GM21447 (cell line): ENCODE data around the gene SEMA3A.
"Not testable (repeated sequence)": the region's sequence is repeated elsewhere in the genome, so short reads cannot be mapped to it uniquely, and the experiment has no call there.

ENCODE experiments used
- ATAC-seq: cut with Tn5 transposase; IDR thresholded peaks from one replicate; pipeline ENCODE4 v1.9.1; 2021; ENCODE audit not compliant: unreplicated experiment

The SEMA3A gene

DNA sequence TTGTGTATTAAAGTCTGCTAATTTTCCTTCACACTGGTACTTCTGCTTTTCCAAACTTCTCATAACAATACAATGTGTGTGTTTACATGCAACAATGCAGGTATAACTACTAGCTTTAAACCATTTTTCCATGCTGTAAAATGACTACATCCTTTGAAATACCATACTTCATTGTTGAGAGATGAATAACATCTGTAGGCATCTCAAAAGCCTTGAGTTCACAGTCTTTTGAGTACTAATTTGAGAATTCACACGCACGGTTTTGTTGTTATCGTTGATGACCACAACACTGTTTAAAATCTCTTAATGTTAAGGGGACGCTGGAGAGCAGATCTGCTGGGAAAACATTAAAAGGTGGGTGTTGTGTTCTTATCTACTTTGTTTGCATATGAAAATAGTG is 37.4 kb downstream of the SEMA3A start:
- no peak for ATAC-seq

DNA sequence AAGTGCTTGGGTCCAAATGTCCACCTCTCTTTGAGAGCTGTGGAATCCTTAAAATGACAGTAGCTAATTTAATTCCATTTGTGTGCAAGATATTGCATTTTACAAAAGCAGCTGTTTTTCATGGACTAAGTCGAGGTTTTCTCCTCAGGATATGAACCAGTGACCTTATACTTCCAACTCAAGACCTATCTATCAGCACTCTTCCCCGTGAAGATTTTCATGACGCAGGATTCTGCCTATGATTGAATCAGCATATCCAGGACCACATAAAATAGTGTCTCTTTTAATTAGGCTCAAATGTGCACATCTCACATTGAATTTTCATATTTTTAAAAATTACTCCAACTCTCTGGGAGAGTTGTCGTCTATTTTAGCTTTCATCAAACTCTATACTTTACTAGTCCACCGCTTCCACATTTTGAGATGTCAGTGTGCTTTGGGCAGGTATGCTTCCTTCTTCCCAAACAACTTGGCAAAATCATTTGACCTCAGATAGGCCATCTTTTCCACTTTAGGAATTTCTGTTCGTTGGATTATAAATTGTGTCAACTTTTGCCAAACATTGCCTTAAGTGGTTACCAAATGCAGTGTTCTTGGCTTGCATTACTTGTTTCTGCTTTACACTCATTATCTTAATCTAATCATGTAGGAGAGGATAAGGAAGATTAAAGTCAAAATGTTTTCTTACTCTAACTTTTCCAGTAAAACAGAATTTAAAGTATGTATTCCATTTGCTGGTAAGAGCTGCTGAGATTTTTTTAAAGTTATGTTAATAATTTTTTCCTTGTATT is 39.4 kb downstream of the SEMA3A start:
- no peak for ATAC-seq

DNA sequence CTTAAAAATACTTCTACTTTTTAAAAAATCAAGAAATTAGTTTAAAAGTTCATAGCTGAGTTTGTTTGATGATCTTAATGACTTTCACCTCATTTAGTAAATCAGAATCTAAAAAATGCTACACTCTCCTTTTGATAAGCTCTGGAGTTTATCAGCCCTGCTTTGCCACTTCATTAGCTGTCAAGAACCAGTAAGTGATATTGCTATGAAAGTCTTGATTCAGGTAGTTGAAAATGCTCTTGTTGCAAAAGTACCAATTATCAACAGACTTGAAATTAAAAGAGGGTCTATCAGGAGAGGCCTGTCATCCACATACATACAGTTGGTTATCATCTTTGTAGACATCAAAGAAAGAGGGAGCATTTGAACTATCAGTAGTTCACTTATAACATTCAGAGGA is 41.6 kb downstream of the SEMA3A start:
- ATAC-seq = no peak

DNA sequence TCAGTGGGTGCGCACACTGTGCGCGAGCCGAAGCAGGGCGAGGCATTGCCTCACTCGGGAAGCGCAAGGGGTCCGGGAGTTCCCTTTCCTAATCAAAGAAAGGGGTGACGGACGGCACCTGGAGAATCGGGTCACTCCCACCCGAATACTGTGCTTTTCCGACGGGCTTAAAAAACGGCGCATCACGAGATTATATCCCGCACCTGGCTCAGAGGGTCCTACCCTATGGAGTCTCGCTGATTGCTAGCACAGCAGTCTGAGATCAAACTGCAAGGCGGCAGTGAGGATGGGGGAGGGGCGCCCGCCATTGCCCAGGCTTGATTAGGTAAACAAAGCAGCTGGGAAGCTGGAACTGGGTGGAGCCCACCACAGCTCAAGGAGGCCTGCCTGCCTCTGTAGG is 44.2 kb downstream of the SEMA3A start:
- ATAC-seq = not testable (repeated sequence)

DNA sequence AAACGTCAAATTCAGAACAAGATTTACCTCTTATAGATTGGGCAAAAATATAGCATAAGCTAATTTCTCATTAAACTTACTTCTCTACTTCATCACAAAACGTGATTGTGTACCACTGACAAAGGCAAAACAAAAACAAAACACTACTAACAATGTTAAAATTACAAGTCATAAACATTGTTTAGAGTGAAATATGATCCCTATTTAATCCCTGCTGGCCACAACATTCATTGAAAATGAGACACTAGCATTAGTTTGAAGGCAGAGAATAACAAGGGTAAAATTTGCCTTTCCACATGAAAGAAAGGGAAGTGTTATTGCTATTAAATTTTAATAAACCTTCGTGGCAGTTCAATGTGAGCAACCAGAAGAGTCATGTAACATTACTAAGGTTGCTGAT is 45.0 kb downstream of the SEMA3A start:
- no peak for ATAC-seq

DNA sequence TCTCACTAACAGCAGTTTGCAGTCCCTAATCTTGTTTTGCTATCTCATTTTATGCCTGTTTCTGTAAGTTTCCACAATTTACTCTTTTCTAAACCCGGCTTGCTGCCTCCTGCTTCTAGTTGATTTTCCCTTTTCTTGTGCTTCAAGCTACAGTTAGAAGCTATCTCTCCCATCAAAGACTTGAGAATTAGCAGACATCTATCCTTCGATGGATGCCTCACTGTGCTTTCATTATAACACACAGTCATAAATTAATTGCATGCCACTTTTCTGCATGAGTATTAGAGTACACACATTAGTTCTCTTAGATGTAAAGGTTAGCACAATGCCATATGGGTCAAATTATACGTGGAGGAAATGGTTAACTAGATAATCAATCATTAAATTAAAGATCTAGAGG is 48.7 kb downstream of the SEMA3A start:
- no peak for ATAC-seq

DNA sequence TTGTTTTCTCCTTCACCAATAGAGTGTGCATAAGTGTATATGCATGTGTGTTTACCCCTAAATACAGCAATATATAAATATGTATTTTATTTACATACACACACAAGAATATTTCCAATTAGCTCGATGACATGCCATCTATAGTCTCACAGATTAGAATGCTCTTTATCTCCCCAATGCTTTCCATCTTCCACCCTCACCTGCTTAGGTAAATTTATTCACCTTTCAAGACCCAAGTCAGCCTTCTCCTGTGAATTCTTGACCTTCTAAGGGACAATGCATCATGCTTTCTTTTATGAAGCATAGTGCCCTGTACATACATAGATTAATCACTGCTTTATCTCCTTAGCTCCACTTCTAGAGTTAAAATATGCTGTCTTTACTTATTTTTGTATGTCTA is 49.7 kb downstream of the SEMA3A start:
- no peak for ATAC-seq

DNA sequence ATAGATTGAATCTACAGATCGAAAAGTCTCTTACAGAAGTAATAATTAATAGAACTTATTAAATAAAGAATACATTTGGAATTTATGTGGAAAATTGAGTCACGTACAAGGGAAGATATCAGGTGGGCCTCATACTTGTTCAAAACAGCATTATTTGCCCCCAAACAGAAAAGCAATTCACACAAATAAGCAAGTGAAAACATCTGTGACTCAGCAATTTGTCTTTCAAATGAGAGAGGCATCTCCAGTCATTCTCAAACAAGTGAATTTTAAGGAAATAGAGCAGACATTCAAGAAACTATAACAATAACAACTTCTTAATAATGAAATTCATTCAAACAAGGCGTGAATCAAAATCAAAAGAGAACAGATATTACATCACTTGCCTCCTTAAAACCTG is 50.1 kb downstream of the SEMA3A start:
- ATAC-seq = no peak

DNA sequence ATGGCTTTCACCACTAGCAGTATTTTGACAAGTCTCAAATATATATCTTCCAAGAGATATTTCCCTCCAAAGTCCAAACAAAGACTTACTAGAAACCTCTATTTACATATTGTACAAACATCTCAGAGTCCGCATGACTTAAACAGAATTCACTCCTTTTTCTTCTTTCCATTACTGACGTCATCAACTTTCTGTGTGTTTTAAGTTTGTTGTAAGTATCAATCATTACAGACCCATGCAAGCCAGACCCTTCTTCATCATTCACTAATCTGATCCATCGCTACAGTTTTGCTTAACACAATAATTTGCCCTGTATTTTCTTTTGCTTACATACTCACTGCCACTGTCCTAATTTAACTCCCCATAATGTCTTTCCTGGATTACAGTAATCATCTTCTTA is 51.9 kb downstream of the SEMA3A start:
- ATAC-seq = no peak

DNA sequence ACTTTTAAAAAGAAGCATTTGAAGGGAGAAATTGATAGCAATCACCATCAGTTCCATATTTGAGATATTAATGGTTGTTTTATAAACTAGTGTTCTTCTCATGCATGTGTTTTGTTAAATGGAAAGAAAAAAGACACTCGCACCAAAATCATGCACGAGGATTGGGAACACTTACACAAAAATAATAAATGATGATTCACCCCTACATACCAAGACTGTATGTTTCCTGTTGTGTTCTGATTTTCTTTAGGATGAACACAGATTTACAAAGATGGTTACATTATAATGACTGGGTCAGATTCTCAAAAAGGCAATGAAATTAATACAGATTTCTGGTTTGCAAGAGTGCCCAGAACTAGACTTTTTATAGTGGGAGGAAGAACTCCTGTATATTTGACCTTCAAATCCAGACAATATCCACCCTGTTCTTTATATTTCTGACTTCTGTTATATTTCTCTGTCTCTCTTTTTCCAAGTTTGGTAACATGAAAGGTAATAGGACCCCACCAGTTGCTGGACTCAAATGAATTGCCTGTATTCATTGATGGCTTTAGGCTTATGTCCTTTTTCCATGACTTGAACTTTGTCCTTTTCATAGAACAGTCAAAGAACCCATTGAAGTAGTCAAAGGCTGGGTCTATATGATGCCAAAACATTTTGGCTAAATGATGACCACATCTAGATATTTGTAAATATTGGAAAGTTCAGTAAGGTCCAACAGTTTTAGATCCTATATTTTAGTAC is 54.4 kb downstream of the SEMA3A start:
- no peak for ATAC-seq

DNA sequence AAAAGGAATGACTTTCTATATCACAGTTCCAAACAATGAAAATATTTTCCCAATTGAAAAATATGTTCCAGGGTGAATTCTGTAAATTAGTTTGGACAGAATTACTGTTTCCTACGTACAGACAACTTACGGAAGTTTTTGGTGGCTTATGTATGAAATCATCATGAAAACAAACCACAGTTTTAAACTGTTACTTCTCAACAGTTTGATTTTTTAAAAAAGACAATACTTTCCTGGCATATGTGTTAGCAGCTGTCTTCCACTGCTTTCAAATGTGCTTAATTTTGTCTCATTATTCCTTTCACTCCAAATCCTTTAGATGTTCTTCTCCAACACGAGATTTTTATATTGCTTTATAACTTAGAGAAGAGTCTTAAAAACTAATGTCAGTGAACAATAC is 56.2 kb downstream of the SEMA3A start:
- no peak for ATAC-seq

DNA sequence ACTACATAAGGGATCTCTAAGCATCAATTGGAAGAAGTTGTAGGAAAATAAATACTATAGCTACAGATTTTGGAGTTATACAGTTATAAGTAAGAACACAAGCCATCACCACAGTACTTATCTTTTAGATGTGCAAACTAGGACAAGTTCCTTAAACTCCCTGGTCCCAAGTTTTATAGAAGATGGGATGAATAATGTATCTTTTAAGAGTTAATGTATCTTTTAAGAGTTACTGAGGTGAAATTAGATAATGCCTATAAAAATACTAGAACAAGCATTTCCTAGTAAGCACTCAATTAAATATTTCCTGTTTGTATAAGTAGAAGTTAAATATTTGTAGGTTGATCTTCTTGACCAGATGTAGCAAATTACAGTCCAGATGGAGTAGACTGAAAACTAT is 56.8 kb downstream of the SEMA3A start:
- no peak for ATAC-seq

DNA sequence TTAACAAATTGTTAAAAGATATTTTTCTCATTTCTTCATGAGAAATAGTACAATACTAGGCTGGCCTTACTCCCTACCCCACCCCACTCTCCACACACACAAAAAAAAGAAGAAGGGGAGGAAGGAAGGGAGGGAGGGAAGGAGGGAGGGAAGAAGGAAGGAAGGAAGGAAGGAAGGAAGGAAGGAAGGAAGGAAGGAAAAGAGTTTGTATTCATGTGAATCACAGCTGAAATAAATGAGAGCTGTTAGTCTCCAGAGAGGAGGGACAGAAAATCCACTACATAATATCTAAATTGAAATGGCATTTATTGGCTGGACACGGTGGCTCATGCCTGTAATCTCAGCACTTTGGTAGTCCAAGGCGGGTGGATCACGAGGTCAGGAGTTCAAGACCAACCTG is 57.8 kb downstream of the SEMA3A start:
- ATAC-seq = no peak

DNA sequence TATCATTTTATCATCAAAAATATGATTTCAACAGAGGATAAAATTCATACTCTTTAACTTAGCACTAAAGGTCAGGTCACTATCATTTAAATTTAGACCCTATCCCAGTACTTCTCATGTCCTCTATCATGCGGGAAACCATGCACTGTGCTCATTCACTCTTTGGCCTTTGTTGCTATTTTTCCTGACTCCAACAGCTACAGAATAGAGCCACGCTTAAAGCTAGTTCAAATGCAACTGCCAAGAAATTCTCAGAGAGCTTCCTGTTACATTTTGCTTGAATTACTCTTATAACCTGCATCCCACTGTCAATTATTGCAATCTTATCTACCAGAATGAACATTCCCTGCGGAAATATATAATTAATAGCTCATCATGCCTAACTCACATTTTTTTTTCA is 58.3 kb downstream of the SEMA3A start:
- no peak for ATAC-seq

DNA sequence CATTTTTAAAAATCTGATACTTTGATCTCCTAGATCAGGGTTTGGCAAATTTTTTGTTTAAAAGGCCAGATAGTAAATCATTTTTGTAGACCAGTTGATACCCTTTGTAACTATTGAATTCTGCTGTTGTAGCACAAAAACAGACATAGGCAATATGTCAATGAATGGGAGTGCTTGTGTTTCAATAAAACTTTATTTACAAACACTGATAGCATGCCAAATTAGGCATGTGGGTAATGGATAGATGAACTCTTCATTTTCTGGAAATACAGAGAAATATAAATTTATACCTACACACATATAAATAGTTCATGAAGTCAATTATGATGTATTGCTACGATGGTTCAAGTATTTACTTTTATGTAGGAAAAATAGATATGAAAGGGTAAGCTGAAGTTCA is 60.4 kb downstream of the SEMA3A start:
- no peak for ATAC-seq

DNA sequence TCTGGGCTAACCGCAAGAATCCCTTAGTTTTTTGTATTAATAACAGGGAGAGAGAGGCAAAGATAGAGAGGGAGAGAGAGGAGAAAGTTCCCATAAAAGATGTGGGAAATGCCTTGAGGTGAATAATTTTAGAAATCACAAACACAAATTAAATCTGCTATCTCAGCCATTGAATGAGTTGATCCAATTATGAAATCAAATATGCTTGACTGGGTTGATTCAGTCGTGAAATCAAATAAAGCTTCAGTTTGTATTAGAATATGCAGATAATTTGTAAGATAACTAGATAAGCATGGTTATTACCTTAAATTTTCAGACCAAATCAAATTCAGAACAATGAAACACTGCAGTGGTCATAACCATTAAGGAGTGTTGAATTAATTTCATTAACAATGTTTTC is 68.9 kb downstream of the SEMA3A start:
- ATAC-seq = no peak

DNA sequence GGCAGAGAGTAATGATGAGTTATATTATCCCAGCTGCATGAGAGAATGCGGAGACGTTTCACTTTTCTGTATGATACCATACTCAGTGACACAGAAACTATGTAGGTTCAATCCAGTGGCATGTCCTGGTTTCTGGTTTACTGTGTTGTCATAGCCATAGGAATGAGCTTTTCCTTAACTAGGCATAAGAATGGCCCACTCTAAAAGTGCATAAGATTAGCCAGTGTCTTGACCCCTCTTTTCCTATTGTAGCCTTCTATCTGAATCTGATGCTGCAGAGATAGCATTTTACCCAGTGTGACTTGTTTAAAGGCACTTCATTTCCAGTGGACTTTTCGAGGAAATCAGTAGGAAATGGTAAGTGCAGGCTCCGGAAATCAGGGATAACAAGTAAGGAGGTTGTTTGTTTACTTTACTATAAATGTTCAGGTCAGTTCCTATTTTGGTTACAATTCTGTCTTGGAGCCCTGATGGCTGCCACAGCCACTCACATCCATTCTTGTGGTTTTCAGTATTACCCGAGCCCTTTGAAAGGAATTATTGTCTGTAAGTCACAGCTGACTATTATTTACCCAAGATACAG is 70.5 kb downstream of the SEMA3A start:
- ATAC-seq = no peak

DNA sequence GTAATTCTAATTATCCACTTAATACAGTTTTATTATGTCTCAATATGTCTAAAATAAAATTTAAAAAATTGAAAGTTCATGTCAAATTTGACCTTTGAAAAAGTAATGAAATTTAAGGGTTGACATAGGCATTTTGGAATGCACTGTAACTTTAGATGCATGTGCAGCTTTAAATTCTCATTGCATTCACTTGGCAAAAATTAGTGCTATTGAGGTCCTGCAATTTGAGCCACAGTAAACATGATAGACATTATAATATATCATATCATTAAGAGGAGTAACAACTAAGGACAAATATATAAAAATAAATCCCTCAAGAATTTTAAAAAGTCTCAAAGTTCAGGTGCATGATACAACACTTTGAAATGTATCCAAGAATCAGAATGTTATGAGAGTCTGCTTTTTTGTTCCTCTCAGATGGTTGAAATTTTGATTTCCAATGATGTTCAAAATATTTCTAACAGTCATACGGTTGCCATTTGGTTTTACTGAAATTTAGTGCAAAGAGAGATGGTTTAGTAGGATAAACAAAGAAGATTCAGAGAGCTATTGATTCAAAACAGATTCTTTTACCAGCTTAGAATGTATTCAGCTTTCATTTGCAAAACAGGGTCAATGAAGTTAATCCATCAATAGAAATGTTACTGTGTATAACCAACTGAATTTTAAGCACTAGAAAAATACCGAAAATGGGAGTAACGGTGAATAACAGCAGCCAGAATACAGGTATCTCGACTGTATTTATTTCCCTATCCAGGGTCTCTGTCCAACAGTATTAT is 71.8 kb downstream of the SEMA3A start:
- ATAC-seq = no peak

DNA sequence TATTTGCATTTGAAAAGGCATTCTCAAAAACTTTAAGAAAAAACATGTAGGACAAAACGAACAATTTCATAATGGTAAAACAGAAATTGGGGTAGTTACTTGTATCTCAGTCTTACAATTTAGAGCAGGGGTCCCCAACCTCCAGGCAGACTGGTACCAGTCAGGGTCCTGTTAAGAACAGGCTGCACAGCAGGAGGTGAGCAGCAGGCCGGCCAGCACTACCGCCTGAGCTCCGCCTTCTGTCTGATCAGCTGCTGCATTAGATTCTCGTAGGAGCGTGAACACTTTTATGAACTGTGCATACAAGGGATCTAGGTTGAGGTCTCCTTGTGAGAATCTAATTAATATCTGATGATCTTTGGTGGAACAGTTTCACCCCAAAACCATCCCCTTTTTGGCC is 77.3 kb downstream of the SEMA3A start:
- ATAC-seq = no peak

DNA sequence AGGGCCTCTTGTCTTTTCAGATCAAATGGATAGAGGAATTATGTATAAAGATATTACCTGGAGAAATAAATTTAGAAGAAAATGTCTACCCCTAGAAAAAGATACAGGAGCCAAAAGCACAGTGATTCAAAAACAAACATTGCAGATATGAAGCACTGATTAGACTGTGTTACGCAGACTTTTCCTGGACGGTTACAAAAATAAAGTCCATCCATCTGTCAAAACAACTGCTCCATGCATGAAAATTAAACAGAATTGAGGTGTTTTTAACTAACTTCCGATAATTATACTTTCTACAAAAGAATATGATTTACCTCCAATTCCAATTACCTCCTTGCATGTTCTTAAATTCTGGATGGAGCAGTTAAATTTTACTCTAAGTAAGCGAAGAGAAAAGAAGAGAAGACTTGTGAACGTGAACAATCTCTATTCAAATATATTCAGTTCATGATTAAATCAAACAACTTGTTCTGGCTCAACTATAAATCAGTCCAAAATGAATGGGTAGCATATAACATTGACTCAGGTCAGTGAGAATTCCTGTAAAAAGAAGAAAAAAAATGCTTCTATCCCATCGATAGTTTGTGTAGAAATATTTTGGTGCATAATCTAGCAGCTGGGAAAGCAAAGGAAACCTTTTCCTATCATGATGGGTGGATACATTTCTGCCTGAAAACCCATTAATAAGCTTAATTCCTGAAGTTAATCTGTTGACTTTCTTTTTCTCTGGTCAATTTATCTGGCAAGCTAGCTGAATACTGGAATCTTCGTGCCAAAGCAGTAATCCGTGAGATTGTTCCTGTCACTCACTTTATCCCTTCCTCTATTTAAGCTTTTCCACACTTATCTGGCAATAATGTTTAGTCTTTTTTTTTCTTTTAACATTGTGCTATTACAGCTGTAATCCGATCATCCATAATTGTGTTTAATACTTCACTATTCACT is 80.4 kb downstream of the SEMA3A start:
- ATAC-seq = no peak
